HEK293 (cell line): ENCODE measurements around the gene TK2.
A peak's percentile ranks its signal among the peaks of the same experiment; 100 is the strongest.

Source experiments
- CTCF ChIA-PET: fragments of 350-600 bp; formaldehyde crosslinking; extraction: SDS; loops from one replicate; lab custom pipeline; 2021; ENCODE audit warnings: antibody characterized with exemption; lab: Yijun Ruan, JAX
- POLR2A ChIA-PET: fragments of 300-600 bp; formaldehyde crosslinking; extraction: SDS; loops from one replicate; lab custom pipeline; 2020; ENCODE audit warnings: antibody characterized with exemption, inconsistent platforms; lab: Yijun Ruan, JAX
- H3K27ac ChIP-seq: fragments of 200-500 bp; sonication (Bioruptor generic); 2 replicates; pipeline ENCODE4 v1.5.1; 2014; ENCODE audit warnings: low read depth, low read length, control low read depth, inconsistent platforms; ENCODE audit errors: extremely low read depth
- H3K36me3 ChIP-seq, 2 experiments: fragments of 200-500 bp in 1 of 2; sonication (Bioruptor generic) in 1 of 2; 1 replicate in 1 of 2; 2 replicates in 1 of 2; pipeline ENCODE4 v1.5.1; 2014 to 2017; ENCODE audit warnings: inconsistent platforms in 2 of 2, low read length in 2 of 2; ENCODE audit not compliant: control insufficient read depth in 2 of 2, insufficient read depth in 1 of 2
- H3K4me1 ChIP-seq: fragments of 200-500 bp; sonication (Bioruptor generic); 2 replicates; pipeline ENCODE4 v1.5.1; 2014; ENCODE audit warnings: mild to moderate bottlenecking, low read length, inconsistent platforms; ENCODE audit not compliant: control insufficient read depth, insufficient read depth
- H3K4me3 ChIP-seq: 2 replicates; pipeline ENCODE4 v1.5.1; 2011; ENCODE audit warnings: low read depth, mild to moderate bottlenecking, control low read depth, low read length, moderate library complexity
- H3K9me3 ChIP-seq: fragments of 200-500 bp; sonication (Bioruptor generic); 2 replicates; pipeline ENCODE4 v1.5.1; 2014; ENCODE audit warnings: low read depth, low read length, inconsistent platforms; ENCODE audit not compliant: control insufficient read depth, insufficient read depth
- BCL11B ChIP-seq: fragments of 450-650 bp; formaldehyde crosslinking; IDR thresholded peaks from 2 replicates; pipeline ENCODE4 v1.5.1; 2016; ENCODE audit warnings: low read depth, missing biosample characterization, missing genetic modification characterization
- GLIS2 ChIP-seq: fragments of 450-650 bp; formaldehyde crosslinking; IDR thresholded peaks from 2 replicates; pipeline ENCODE4 v1.5.1; 2016; ENCODE audit warnings: missing biosample characterization, missing genetic modification characterization
- KLF1 ChIP-seq: fragments of 450-650 bp; formaldehyde crosslinking; IDR thresholded peaks from 2 replicates; pipeline ENCODE4 v1.5.1; 2016; ENCODE audit warnings: missing biosample characterization, missing genetic modification characterization
- KLF10 ChIP-seq: fragments of 450-650 bp; IDR thresholded peaks from 2 replicates; pipeline ENCODE4 v1.5.1; 2018; ENCODE audit warnings: missing biosample characterization, mild to moderate bottlenecking, missing genetic modification characterization
- TCF7L2 ChIP-seq: IDR thresholded peaks from 2 replicates; pipeline ENCODE4 v1.6.1; 2011; ENCODE audit warnings: low read depth, mild to moderate bottlenecking, inconsistent platforms, low read length, moderate library complexity, borderline replicate concordance
- YY2 ChIP-seq: fragments of 450-650 bp; formaldehyde crosslinking; IDR thresholded peaks from 2 replicates; pipeline ENCODE4 v1.5.1; 2016; ENCODE audit warnings: missing biosample characterization, missing genetic modification characterization
- ZBTB21 ChIP-seq: fragments of 450-650 bp; formaldehyde crosslinking; IDR thresholded peaks from 2 replicates; pipeline ENCODE4 v1.5.1; 2017; ENCODE audit warnings: missing biosample characterization, missing genetic modification characterization
- ZBTB44 ChIP-seq: fragments of 450-650 bp; IDR thresholded peaks from 2 replicates; pipeline ENCODE4 v1.5.1; 2018; ENCODE audit warnings: missing biosample characterization, mild to moderate bottlenecking, missing genetic modification characterization
- ZNF10 ChIP-seq: fragments of 450-650 bp; formaldehyde crosslinking; IDR thresholded peaks from 2 replicates; pipeline ENCODE4 v1.5.1; 2017; ENCODE audit warnings: missing biosample characterization, missing genetic modification characterization
- ZNF112 ChIP-seq: fragments of 450-650 bp; formaldehyde crosslinking; IDR thresholded peaks from 2 replicates; pipeline ENCODE4 v1.5.0; 2017; ENCODE audit warnings: missing biosample characterization, missing genetic modification characterization
- ZNF157 ChIP-seq: fragments of 450-650 bp; formaldehyde crosslinking; IDR thresholded peaks from 2 replicates; pipeline ENCODE4 v1.5.1; 2016; ENCODE audit warnings: missing biosample characterization, missing genetic modification characterization
- ZNF174 ChIP-seq: fragments of 450-650 bp; formaldehyde crosslinking; IDR thresholded peaks from 2 replicates; pipeline ENCODE4 v1.5.0; 2017; ENCODE audit warnings: missing biosample characterization, mild to moderate bottlenecking, missing genetic modification characterization
- ZNF211 ChIP-seq: fragments of 450-650 bp; formaldehyde crosslinking; IDR thresholded peaks from 2 replicates; pipeline ENCODE4 v1.5.1; 2016; ENCODE audit warnings: low read depth, missing biosample characterization, missing genetic modification characterization
- ZNF239 ChIP-seq: fragments of 450-650 bp; formaldehyde crosslinking; IDR thresholded peaks from 2 replicates; pipeline ENCODE4 v1.5.1; 2016; ENCODE audit warnings: missing biosample characterization, missing genetic modification characterization
- ZNF280C ChIP-seq: fragments of 450-650 bp; formaldehyde crosslinking; IDR thresholded peaks from 2 replicates; pipeline ENCODE4 v1.5.1; 2016; ENCODE audit warnings: missing biosample characterization, missing genetic modification characterization
- ZNF311 ChIP-seq: fragments of 450-650 bp; formaldehyde crosslinking; IDR thresholded peaks from 2 replicates; pipeline ENCODE4 v1.5.1; 2017; ENCODE audit warnings: missing biosample characterization, missing genetic modification characterization, borderline replicate concordance
- ZNF362 ChIP-seq: fragments of 450-650 bp; formaldehyde crosslinking; IDR thresholded peaks from 2 replicates; pipeline ENCODE4 v1.5.1; 2016; ENCODE audit warnings: missing biosample characterization, missing genetic modification characterization
- ZNF473 ChIP-seq: fragments of 450-650 bp; formaldehyde crosslinking; IDR thresholded peaks from 2 replicates; pipeline ENCODE4 v1.5.1; 2017; ENCODE audit warnings: missing biosample characterization, missing genetic modification characterization
- ZNF510 ChIP-seq: fragments of 450-650 bp; formaldehyde crosslinking; IDR thresholded peaks from 2 replicates; pipeline ENCODE4 v1.5.1; 2018; ENCODE audit warnings: mild to moderate bottlenecking, missing genetic modification characterization, missing biosample characterization; ENCODE audit not compliant: insufficient replicate concordance
- ZNF580 ChIP-seq: fragments of 450-650 bp; formaldehyde crosslinking; IDR thresholded peaks from 2 replicates; pipeline ENCODE4 v1.5.1; 2016; ENCODE audit warnings: missing biosample characterization, missing genetic modification characterization
- ZNF626 ChIP-seq: fragments of 450-650 bp; sonication (Bioruptor Pico); formaldehyde crosslinking; IDR thresholded peaks from 2 replicates; pipeline ENCODE4 v1.5.1; 2018; ENCODE audit warnings: missing biosample characterization, missing genetic modification characterization, inconsistent platforms
- ZNF664 ChIP-seq: fragments of 450-650 bp; formaldehyde crosslinking; IDR thresholded peaks from 2 replicates; pipeline ENCODE4 v1.5.1; 2016; ENCODE audit warnings: missing biosample characterization, missing genetic modification characterization
- ZNF692 ChIP-seq: fragments of 450-650 bp; formaldehyde crosslinking; IDR thresholded peaks from 2 replicates; pipeline ENCODE4 v1.5.1; 2016; ENCODE audit warnings: missing biosample characterization, missing genetic modification characterization
- ZNF768 ChIP-seq: fragments of 450-650 bp; formaldehyde crosslinking; IDR thresholded peaks from 2 replicates; pipeline ENCODE4 v1.5.1; 2018; ENCODE audit warnings: missing biosample characterization, mild to moderate bottlenecking, missing genetic modification characterization
- ZNF777 ChIP-seq: fragments of 450-650 bp; formaldehyde crosslinking; IDR thresholded peaks from 2 replicates; pipeline ENCODE4 v1.5.1; 2017; ENCODE audit warnings: missing biosample characterization, missing genetic modification characterization, borderline replicate concordance
- ZNF785 ChIP-seq: fragments of 450-650 bp; formaldehyde crosslinking; IDR thresholded peaks from 2 replicates; pipeline ENCODE4 v1.5.1; 2016; ENCODE audit warnings: missing biosample characterization, missing genetic modification characterization
- ZSCAN23 ChIP-seq: fragments of 450-650 bp; formaldehyde crosslinking; IDR thresholded peaks from 2 replicates; pipeline ENCODE4 v1.5.1; 2016; ENCODE audit warnings: missing biosample characterization, missing genetic modification characterization

Gene TK2

GRCh38 chr16:66460703-66461102 lies 89.2 kb downstream of the TK2 start:
- Histone ChIP-seq H3K9me3 (no peaks in the 10 kb centered on the region), H3K4me1 (no peaks in the 10 kb centered on the region), H3K36me3 (no peaks in the 10 kb centered on the region), H3K4me3 (no peak overlapping the region), H3K27ac (no peak overlapping the region)
- CTCF ChIA-PET, result no interaction called here
- POLR2A ChIA-PET, result interaction anchor here (0.6 kb wide), 1 partner anchor 15 kb away, joined by 7 read pairs; no protein-coding TSS in a partner anchor
- no peak for TF ChIP-seq ZNF239 (tag by site-specific recombination)
- TF ChIP-seq ZNF362 (tag by site-specific recombination), result no peak
- no peak for TF ChIP-seq KLF10 (tag by site-specific recombination)
- TF ChIP-seq ZNF768 (tag by site-specific recombination), result peak; percentile 52; the same call in 1 of the 2 replicates
- peak; percentile 69; the same call in 1 of the 2 replicates for TF ChIP-seq ZNF664 (tag by site-specific recombination)

GRCh38 chr16:66459878-66460277 lies 90.0 kb downstream of the TK2 start:
- TF ChIP-seq ZNF157 (tag by site-specific recombination), result no peak
- no peak for TF ChIP-seq ZNF112
- no peak for TF ChIP-seq ZNF174 (tag by site-specific recombination)
- no peak for TF ChIP-seq ZNF777 (tag by site-specific recombination)
- no peak for TF ChIP-seq BCL11B (tag by site-specific recombination)
- TF ChIP-seq YY2 (tag by site-specific recombination), result no peak
- no peak for TF ChIP-seq ZNF10 (tag by site-specific recombination)
- no peak for TF ChIP-seq ZBTB21 (tag by site-specific recombination)
- TF ChIP-seq ZNF280C (tag by site-specific recombination), result no peak
- no peak for TF ChIP-seq KLF1 (tag by site-specific recombination)
- Histone ChIP-seq H3K36me3 (no peaks in the 10 kb centered on the region), H3K9me3 (no peaks in the 10 kb centered on the region), H3K4me1 (no peaks in the 10 kb centered on the region), H3K4me3 (no peak overlapping the region), H3K27ac (no peak overlapping the region)
- CTCF ChIA-PET, result no interaction called here
- POLR2A ChIA-PET, result interaction anchor here (0.6 kb wide), 1 partner anchor 105 kb away, joined by 3 read pairs; no protein-coding TSS in a partner anchor

GRCh38 chr16:66458853-66459252 lies 91.1 kb downstream of the TK2 start:
- H3K9me3 ChIP-seq, result no peaks in the 10 kb centered on the region
- H3K27ac ChIP-seq, result no peak overlapping the region
- ChIA-PET POLR2A (interaction anchor here (0.6 kb wide), 1 partner anchor 375 kb away, joined by 3 read pairs; no protein-coding TSS in a partner anchor), CTCF (interaction anchor here (1.2 kb wide), 2 partner anchors 52 to 279 kb away, joined by 4 to 6 read pairs; no protein-coding TSS in a partner anchor)
- H3K4me3 ChIP-seq, result no peak overlapping the region
- H3K4me1 ChIP-seq, result no peaks in the 10 kb centered on the region
- H3K36me3 ChIP-seq, result no peaks in the 10 kb centered on the region
- TF ChIP-seq ZNF174 (tag by site-specific recombination), result no peak
- TF ChIP-seq ZSCAN23, result no peak
- no peak for TF ChIP-seq TCF7L2
- no peak for TF ChIP-seq ZNF311 (tag by site-specific recombination)
- no peak for TF ChIP-seq ZNF473 (tag by site-specific recombination)
- no peak for TF ChIP-seq ZNF785 (tag by site-specific recombination)
- no peak for TF ChIP-seq ZNF510 (tag by site-specific recombination)
- TF ChIP-seq ZBTB44 (tag by site-specific recombination), result no peak
- no peak for TF ChIP-seq ZNF211 (tag by site-specific recombination)
- no peak for TF ChIP-seq ZNF692
- no peak for TF ChIP-seq GLIS2 (tag by site-specific recombination)
- TF ChIP-seq ZNF580 (tag by site-specific recombination), result no peak
- TF ChIP-seq ZNF626 (tag by site-specific recombination), result no peak
